Left ventricle myocardium inferior (tissue), 1 donor: ENCODE measurements around the gene SLC2A8. TPM values are rescaled to one million over a fixed set of nuclear protein-coding genes. Genes with fewer than 3 reads are reported as not detected.

ENCODE experiments used
- DNase-seq: peaks from one replicate; pipeline ENCODE4 v3.0.0-alpha.2; 2020
- H3K27ac ChIP-seq: fragments of 200-600 bp; replicated peaks from 2 replicates; pipeline ENCODE4 v1.8.0; 2021
- H3K27me3 ChIP-seq: fragments of 200-600 bp; 2 replicates; pipeline ENCODE4 v1.8.0; 2021; ENCODE audit warnings: low read depth
- H3K36me3 ChIP-seq: fragments of 200-600 bp; 2 replicates; pipeline ENCODE4 v1.8.0; 2021
- H3K4me1 ChIP-seq: fragments of 200-600 bp; 2 replicates; pipeline ENCODE4 v1.8.0; 2021
- H3K4me3 ChIP-seq: fragments of 200-600 bp; 2 replicates; pipeline ENCODE4 v1.8.0; 2021; ENCODE audit warnings: mild to moderate bottlenecking, moderate library complexity
- H3K9me3 ChIP-seq: fragments of 200-600 bp; replicated peaks from 2 replicates; pipeline ENCODE4 v1.8.0; 2021
- intact Hi-C: fragments of 100-400 bp; cut with micrococcal nuclease; formaldehyde crosslinking; loops from one replicate; pipeline ENCODE4 v1.11.0; 2022
- total RNA-seq: library from RNA; stranded (reverse); fragmentation: NEBNext Ultra II Directional; extraction: Animal tissue kit (Norgen Biotek cat#: 25700); gene quantifications from one replicate; pipeline ENCODE4 v1.2.1, GENCODE V29; 2021
- TF ChIP-seq, protein P1 (sequence below): fragments of 200-600 bp; IDR thresholded peaks from 2 replicates; pipeline ENCODE4 v1.8.0; 2021; ENCODE audit warnings: antibody characterized with exemption, mild to moderate bottlenecking, borderline replicate concordance
- donor health status: DM: no; HTN: yes; CAD: no; lungs with severe emphysema.

The SLC2A8 gene
- total RNA-seq, 1 donor from 2014 or later: 16.1 TPM

DNA sequence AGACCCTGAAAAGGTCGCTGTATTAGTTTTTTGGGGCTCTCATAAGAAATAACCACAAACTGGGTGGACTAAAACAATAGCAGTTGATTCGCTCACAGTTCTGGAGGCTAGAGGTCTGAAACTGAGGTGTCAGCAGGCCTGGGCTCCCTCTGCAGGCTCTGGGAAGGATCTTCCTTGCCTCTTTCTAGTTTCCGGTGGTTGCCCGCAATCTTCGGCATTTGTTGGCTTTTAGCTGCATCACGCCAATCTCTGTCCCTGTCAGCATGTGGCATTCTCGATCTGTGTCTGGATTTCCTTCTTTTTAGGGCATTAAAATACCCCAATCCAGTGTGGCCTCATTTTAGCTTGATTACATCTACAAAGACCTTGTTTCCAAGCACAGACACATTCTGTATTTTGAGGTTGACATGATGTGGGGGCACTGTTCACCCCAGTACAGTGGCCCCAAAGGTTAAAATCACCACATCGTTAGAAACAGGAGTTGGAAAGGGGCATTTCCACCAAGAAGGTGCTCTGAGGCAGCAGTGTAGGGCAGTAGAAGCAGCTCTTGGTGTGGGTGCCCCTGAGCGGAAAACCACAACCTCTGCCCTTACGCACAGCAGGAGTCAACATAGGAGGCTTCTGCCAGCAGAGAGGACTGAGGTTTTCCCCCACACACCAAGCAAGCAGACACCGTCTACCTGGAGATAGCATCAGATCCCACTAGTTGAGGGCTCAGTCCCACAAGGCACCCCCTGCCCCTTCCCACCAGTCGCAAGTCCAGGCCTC is 40.7 kb downstream of the SLC2A8 start:
- no peak overlapping the region for H3K4me3 ChIP-seq
- H3K27me3 ChIP-seq: no peaks in the 10 kb centered on the region
- intact Hi-C loops: no loop called here
- no peaks in the 10 kb centered on the region for H3K9me3 ChIP-seq
- peaks cover 95% of the 10 kb centered on the region for H3K36me3 ChIP-seq
- no peaks in the 10 kb centered on the region for H3K4me1 ChIP-seq
- TF ChIP-seq, protein P1, sequence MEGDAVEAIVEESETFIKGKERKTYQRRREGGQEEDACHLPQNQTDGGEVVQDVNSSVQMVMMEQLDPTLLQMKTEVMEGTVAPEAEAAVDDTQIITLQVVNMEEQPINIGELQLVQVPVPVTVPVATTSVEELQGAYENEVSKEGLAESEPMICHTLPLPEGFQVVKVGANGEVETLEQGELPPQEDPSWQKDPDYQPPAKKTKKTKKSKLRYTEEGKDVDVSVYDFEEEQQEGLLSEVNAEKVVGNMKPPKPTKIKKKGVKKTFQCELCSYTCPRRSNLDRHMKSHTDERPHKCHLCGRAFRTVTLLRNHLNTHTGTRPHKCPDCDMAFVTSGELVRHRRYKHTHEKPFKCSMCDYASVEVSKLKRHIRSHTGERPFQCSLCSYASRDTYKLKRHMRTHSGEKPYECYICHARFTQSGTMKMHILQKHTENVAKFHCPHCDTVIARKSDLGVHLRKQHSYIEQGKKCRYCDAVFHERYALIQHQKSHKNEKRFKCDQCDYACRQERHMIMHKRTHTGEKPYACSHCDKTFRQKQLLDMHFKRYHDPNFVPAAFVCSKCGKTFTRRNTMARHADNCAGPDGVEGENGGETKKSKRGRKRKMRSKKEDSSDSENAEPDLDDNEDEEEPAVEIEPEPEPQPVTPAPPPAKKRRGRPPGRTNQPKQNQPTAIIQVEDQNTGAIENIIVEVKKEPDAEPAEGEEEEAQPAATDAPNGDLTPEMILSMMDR: no peak
- no peak for DNase-seq
- no peak overlapping the region for H3K27ac ChIP-seq

DNA sequence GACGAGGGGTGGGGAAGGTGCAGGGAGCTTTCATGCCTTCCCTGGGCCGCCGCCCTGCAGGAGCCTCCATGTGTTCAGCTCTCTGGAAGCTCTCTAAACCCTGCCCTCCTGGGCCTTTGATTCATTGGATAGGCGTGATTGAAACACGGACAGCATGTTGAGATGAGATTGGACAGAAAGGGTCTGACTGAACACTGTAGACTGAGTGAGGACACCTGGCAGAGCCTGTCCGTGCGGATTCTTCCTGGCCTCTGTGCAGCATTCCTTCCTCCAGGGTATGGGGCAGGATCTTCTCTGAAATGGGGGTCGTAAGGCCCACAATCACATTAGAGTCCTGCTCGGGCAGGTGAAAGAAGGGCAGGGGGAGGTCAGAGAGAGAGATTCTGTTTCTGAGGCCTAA is 41.4 kb downstream of the SLC2A8 start:
- no peaks in the 10 kb centered on the region for H3K9me3 ChIP-seq
- H3K4me1 ChIP-seq: no peaks in the 10 kb centered on the region
- no peak overlapping the region for H3K4me3 ChIP-seq
- H3K27me3 ChIP-seq: no peaks in the 10 kb centered on the region
- H3K36me3 ChIP-seq: peaks cover 95% of the 10 kb centered on the region
- TF ChIP-seq, protein P1: no peak
- DNase-seq: no peak
- intact Hi-C loops: no loop called here
- H3K27ac ChIP-seq: no peak overlapping the region

- no peak for DNase-seq
- no peak overlapping the region for H3K27ac ChIP-seq
- H3K27me3 ChIP-seq: no peaks in the 10 kb centered on the region
- H3K9me3 ChIP-seq: no peaks in the 10 kb centered on the region
- TF ChIP-seq, protein P1: no peak
- H3K4me3 ChIP-seq: no peak overlapping the region
- intact Hi-C loops: no loop called here
- H3K36me3 ChIP-seq: peaks cover 97% of the 10 kb centered on the region
- peaks cover 13% of the 10 kb centered on the region for H3K4me1 ChIP-seq
Measured at GRCh38 chr9:127444283-127444920, 47.4 kb downstream of the SLC2A8 start.

DNA sequence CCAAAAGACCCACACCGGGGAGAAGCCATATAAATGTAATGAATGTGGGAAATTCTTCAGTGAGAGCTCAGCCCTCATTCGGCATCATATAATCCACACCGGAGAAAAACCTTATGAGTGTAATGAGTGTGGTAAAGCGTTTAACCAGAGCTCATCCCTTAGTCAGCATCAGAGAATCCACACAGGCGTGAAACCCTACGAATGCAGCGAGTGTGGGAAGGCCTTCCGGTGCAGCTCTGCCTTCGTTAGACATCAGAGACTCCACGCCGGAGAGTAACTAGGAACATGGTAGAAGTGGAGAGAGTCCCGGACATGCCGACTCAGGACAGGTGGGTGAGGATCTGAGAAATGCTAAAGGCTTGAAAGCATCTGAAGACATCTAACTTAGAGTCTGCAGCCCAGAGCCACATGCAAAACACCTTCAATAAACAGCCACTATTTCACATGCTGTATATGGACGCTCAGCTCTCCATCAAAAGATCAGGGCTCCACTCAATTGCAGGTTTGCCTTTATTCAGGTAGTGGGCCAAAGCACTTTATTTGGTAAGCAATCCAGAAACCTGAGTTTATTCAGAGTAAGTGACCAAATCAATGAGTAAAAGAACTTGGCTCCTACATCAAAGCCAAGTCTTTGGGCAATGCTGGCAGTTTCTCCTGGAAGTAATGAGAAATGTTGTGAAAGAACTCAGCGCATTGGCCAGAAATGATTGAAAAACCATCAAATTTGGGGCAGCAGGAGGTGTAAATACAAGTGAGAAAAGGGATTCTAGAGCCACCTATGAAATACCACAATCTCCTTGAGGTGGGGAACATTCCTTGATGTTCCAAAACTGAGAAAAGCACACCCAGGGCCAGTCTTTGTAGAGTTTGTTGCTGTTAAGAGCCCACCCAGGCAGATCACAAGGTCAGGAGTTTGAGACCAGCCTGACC is 48.2 kb downstream of the SLC2A8 start:
- no peak for DNase-seq
- H3K27ac ChIP-seq: no peak overlapping the region
- intact Hi-C loops: no loop called here

More for the DNA sequence above, 48.2 kb downstream of the SLC2A8 start:
- Histone ChIP-seq H3K9me3 (no peaks in the 10 kb centered on the region), H3K27me3 (no peaks in the 10 kb centered on the region), H3K4me3 (no peak overlapping the region), H3K36me3 (peaks cover 97% of the 10 kb centered on the region), H3K4me1 (peaks cover 21% of the 10 kb centered on the region)
- TF ChIP-seq, protein P1: no peak
